Uterus (tissue), 4 donors: ENCODE results near the gene UPK3B. TPM values are rescaled to one million over a fixed set of nuclear protein-coding genes. Genes with fewer than 3 reads are reported as not detected.
"Not testable (repeated sequence)": the region's sequence is repeated elsewhere in the genome, so short reads cannot be mapped to it uniquely, and the experiment has no call there.

Experiments used
- DNase-seq, 2 donors: peaks; one replicate each; pipeline ENCODE4 v3.0.0-alpha.2; 2019 to 2020
- H3K27ac ChIP-seq, 2 donors: fragments of 200-600 bp; sonication (generic); 1 replicate in 1 of 2; 2 replicates in 1 of 2; pipeline ENCODE4 v1.5.1; 2016 to 2018
- H3K27me3 ChIP-seq, 2 donors: fragments of 200-600 bp; sonication (generic); one replicate each; pipeline ENCODE4 v1.5.1; 2018 to 2019; ENCODE audit warnings: control low read depth in 1 of 2
- H3K36me3 ChIP-seq, 2 donors: fragments of 200-600 bp; sonication (generic); one replicate each; pipeline ENCODE4 v1.5.1; 2019; ENCODE audit warnings: control low read depth in 1 of 2
- H3K4me1 ChIP-seq, 2 donors: fragments of 200-600 bp; sonication (generic); one replicate each; pipeline ENCODE4 v1.5.1; 2018 to 2019; ENCODE audit warnings: control low read depth in 1 of 2
- H3K4me3 ChIP-seq, 2 donors: fragments of 200-600 bp; sonication (generic); 1 replicate in 1 of 2; 2 replicates in 1 of 2; pipeline ENCODE4 v1.5.1; 2018 to 2019; ENCODE audit warnings: mild to moderate bottlenecking in 1 of 2
- H3K9me3 ChIP-seq, 2 donors: fragments of 200-600 bp; sonication (generic); one replicate each; pipeline ENCODE4 v1.5.1; 2019; ENCODE audit warnings: control low read depth in 1 of 2
- CTCF ChIP-seq, 4 experiments: fragments of 200-600 bp in 2 of 4; fragments of 450-650 bp in 2 of 4; sonication (generic) in 2 of 4; IDR thresholded peaks; one replicate each; pipeline ENCODE4 v1.5.1; 2016 to 2019; ENCODE audit warnings: antibody characterized with exemption in 4 of 4, mild to moderate bottlenecking in 2 of 4, moderate library complexity in 1 of 4
- POLR2A ChIP-seq, 2 donors: fragments of 450-650 bp; IDR thresholded peaks; one replicate each; pipeline ENCODE4 v1.6.1; 2016; ENCODE audit warnings: antibody characterized with exemption in 2 of 2, mild to moderate bottlenecking in 1 of 2, moderate library complexity in 1 of 2
- intact Hi-C: fragments of 100-400 bp; cut with DNase I; formaldehyde crosslinking; loops from one replicate; pipeline ENCODE4 v1.15.1; 2023; ENCODE audit warnings: low total_unique reads
- total RNA-seq, 4 donors: library from RNA; depleted of rRNA in 3 of 4; stranded (reverse); fragments of >200 nt in 3 of 4; gene quantifications; one replicate each; pipeline versions ENCODE4 v1.1.0 to v1.2.4, GENCODE V29; 2014 to 2023
- donor health status: DM: yes; HTN: yes; CAD: no.

Gene UPK3B
- total RNA-seq, 4 donors from 2014 or later, result 2.0 to 7.3 (median 2.8) TPM; not detected in 1

GRCh38 chr7:76498583-76499200 lies 11.7 kb upstream of the UPK3B start:
- H3K4me1 ChIP-seq, H3K9me3 ChIP-seq, H3K27me3 ChIP-seq, H3K36me3 ChIP-seq, DNase-seq, H3K4me3 ChIP-seq, H3K27ac ChIP-seq, intact Hi-C loops: not testable (repeated sequence)

GRCh38 chr7:76499201-76499923 lies 11.0 kb upstream of the UPK3B start:
- H3K9me3 ChIP-seq, H3K4me3 ChIP-seq, H3K36me3 ChIP-seq, DNase-seq, H3K27me3 ChIP-seq, intact Hi-C loops, H3K4me1 ChIP-seq, H3K27ac ChIP-seq: not testable (repeated sequence)

DNA sequence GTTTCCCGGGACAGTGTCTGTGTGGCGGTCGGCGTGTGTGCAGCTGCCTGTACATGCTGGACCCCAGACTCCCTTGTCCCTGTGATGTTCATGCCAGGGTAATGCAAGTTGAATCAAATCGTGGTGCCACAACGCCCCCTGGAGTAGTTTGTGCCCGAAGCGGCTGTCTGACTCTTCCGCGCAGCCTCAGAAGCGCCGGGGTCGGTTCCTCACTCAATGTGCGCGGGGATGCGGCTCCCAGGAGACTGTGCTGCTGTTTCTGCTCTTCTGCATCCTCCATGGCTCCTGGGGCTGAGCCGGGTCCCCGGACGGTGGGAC lies 10.5 kb upstream of the UPK3B start:
- H3K36me3 ChIP-seq, intact Hi-C loops, H3K9me3 ChIP-seq, H3K4me3 ChIP-seq, H3K4me1 ChIP-seq, H3K27ac ChIP-seq, DNase-seq, H3K27me3 ChIP-seq: not testable (repeated sequence)

DNA sequence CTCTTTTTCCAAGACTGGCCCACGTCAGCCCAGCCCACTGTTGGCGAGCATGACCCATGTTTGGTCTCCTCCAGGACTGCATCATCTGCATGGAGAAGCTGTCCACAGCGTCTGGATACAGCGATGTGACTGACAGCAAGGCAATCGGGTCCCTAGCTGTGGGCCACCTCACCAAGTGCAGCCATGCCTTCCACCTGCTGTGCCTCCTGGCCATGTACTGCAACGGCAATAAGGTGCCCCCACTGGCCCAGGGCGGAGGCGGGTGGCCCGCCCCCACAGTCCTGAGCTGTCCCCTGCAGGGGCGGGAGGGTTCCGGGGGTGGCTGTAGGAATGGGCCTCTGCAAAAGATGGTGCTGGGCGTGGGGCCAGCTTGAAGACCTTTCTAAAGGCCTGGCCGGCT lies 8.1 kb upstream of the UPK3B start:
- intact Hi-C loops, result not testable (repeated sequence)

DNA sequence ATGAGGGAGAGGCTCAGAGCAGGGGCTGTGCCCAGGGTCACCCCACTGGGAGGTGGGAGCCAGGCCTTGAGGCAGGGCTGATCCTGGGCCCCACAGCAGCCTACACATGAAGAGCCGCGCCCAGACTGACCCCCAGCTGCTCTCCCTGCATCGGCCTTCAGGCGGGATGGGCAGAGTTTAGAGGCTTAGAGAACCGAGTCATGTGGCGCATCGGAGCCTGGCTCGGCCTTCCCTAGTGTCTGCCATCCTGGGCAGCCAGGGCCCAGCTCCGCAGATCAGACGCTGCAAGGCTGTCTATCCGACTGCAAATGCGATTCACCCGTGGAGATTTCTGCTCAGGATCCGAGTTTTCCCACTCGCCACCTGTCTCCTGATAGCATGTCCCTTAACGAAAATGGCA lies 7.5 kb upstream of the UPK3B start:
- H3K27me3 ChIP-seq, H3K9me3 ChIP-seq, H3K4me3 ChIP-seq, DNase-seq, H3K4me1 ChIP-seq, H3K36me3 ChIP-seq, H3K27ac ChIP-seq, intact Hi-C loops: not testable (repeated sequence)

More for the DNA sequence above, 8.1 kb upstream of the UPK3B start:
- not testable (repeated sequence) for H3K4me1 ChIP-seq, DNase-seq, H3K9me3 ChIP-seq, H3K36me3 ChIP-seq, H3K27me3 ChIP-seq, H3K27ac ChIP-seq, H3K4me3 ChIP-seq

DNA sequence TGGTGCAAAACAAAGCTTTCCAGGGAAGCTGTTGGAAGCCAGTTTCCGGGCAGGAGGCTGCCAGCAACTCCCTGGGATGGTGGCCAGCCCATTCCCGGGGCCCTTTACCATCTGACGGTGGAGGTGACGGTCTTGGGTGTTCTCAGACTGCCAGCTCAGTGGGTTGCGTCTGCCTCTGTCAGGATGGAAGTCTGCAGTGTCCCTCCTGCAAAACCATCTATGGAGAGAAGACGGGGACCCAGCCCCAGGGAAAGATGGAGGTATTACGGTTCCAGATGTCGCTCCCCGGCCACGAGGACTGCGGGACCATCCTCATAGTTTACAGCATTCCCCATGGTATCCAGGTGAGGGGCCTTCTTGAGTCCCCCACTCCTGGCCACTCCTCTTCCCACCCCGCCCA lies 7.1 kb upstream of the UPK3B start:
- H3K27me3 ChIP-seq, H3K36me3 ChIP-seq, H3K27ac ChIP-seq, H3K4me3 ChIP-seq, DNase-seq, H3K4me1 ChIP-seq, intact Hi-C loops, H3K9me3 ChIP-seq: not testable (repeated sequence)

GRCh38 chr7:76504351-76505167 lies 5.8 kb upstream of the UPK3B start:
- H3K4me3 ChIP-seq, intact Hi-C loops, H3K4me1 ChIP-seq, H3K36me3 ChIP-seq, H3K9me3 ChIP-seq, H3K27ac ChIP-seq, DNase-seq, H3K27me3 ChIP-seq: not testable (repeated sequence)

- Histone ChIP-seq H3K36me3 (no peaks in the 10 kb centered on the region), H3K4me1 (no peaks in the 10 kb centered on the region), H3K4me3 (no peak overlapping the region), H3K27ac (no peak overlapping the region), H3K9me3 (no peaks in the 10 kb centered on the region), H3K27me3 (no peaks in the 10 kb centered on the region)
- no peak for TF ChIP-seq CTCF (IDR thresholded peaks at IDR 0.05)
- TF ChIP-seq POLR2A (IDR thresholded peaks at IDR 0.05), result no peak
- intact Hi-C loops, result no loop called here
- no peak for DNase-seq
These were observed 4.9 kb upstream of the UPK3B start for GRCh38 chr7:76505168-76506080.
